Activated naive CD4-positive, alpha-beta T cell treated with anti-CD3 and anti-CD28 coated beads for 36 hours (primary cell): Measurements from ENCODE around the gene C11orf68. TPM values are rescaled to one million over a fixed set of nuclear protein-coding genes. Genes with fewer than 3 reads are reported as not detected.
A peak's percentile ranks its signal among the peaks of the same experiment; 100 is the strongest.

ENCODE experiments used
- CTCF ChIA-PET: fragments of 350-600 bp; sonication (Branson Sonifier 250); formaldehyde crosslinking; loops from one replicate; lab custom pipeline; 2021; ENCODE audit warnings: antibody characterized with exemption; lab: Charles Lee
- DNase-seq: peaks from one replicate; pipeline ENCODE4 v3.0.0-alpha.2; 2020
- H3K27ac Mint-ChIP-seq: one replicate; pipeline ENCODE4 v1.8.0; 2021; ENCODE audit warnings: mild to moderate bottlenecking, mixed read lengths
- H3K27me3 Mint-ChIP-seq: one replicate; pipeline ENCODE4 v1.8.0; 2021; ENCODE audit warnings: low read depth, mixed read lengths
- H3K36me3 Mint-ChIP-seq: one replicate; pipeline ENCODE4 v1.8.0; 2021; ENCODE audit warnings: low read depth, mixed read lengths
- H3K4me1 Mint-ChIP-seq: one replicate; pipeline ENCODE4 v1.8.0; 2021; ENCODE audit warnings: low read depth, mixed read lengths
- H3K4me3 Mint-ChIP-seq: one replicate; pipeline ENCODE4 v1.8.0; 2021; ENCODE audit warnings: mild to moderate bottlenecking, moderate library complexity, mixed read lengths
- H3K9me3 Mint-ChIP-seq: one replicate; pipeline ENCODE4 v1.8.0; 2021; ENCODE audit warnings: mixed read lengths
- intact Hi-C: fragments of 100-400 bp; cut with micrococcal nuclease; formaldehyde crosslinking; loops from one replicate; pipeline ENCODE4 v1.15.1; 2023
- total RNA-seq, 2 experiments: library from RNA; stranded (reverse); gene quantifications; one replicate each; pipeline ENCODE4 v1.2.3, GENCODE V29; 2021

Gene C11orf68
- total RNA-seq: 10 to 100 TPM; 20.0 to 21.9 TPM

- Mint-ChIP-seq H3K27ac (peak within 1 kb of the TSS; percentile 84), H3K4me1 (peaks cover 41% of the 10 kb centered on the region), H3K9me3 (no peaks in the 10 kb centered on the region), H3K36me3 (peaks cover 8% of the 10 kb centered on the region), H3K27me3 (no peaks in the 10 kb centered on the region), H3K4me3 (peak within 1 kb of the TSS; percentile 93)
- DNase-seq: no peak
- intact Hi-C loops: loop anchor here (1.0 to 5.0 kb wide), 8 partner anchors 18 to 349 kb away; partner anchors contain the start of genes CCDC85B, FOSL1, RAB1B and SART1
- CTCF ChIA-PET: interaction anchor here (0.6 to 1.3 kb wide), 4 partner anchors 29 to 58 kb away, joined by 3 to 8 read pairs (median 4); partner anchors contain the start of gene FIBP
These were observed at the start of gene C11orf68 for GRCh38 chr11:65918211-65919140. TSS of gene C11orf68 (minus strand) at chr11:65919062. CDS start at chr11:65919031, 31 bp downstream.

DNA sequence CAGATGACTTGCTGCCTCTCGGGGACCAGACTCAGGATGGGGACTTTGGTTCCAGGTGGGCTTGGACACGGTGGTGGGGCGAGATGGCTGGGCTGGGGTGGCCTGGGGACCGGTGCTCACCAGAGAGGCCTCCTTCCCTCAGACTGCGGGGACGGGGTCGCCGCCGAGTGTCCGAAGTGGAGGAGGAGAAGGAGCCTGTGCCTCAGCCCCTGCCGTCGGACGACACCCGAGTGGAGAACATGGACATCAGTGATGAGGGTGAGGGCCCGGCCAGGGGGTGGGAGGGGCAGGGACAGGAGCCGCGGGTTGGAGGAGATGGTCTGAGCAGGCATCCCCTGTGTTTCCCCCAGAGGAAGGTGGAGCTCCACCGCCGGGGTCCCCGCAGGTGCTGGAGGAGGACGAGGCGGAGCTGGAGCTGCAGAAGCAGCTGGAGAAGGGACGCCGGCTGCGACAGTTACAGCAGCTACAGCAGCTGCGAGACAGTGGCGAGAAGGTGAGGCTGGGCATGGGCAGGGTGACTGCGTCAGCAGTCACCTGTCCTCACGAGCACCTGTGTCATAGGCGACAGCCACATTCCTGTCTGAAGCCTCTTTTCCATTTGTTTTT is 48.6 kb upstream of the C11orf68 start:
- CTCF ChIA-PET: no interaction called here
- Mint-ChIP-seq H3K27me3 (no peaks in the 10 kb centered on the region), H3K4me3 (no peak overlapping the region), H3K9me3 (no peaks in the 10 kb centered on the region), H3K4me1 (peaks cover 27% of the 10 kb centered on the region), H3K27ac (no peak overlapping the region), H3K36me3 (peaks cover 35% of the 10 kb centered on the region)
- intact Hi-C loops: no loop called here
- DNase-seq: no peak

DNA sequence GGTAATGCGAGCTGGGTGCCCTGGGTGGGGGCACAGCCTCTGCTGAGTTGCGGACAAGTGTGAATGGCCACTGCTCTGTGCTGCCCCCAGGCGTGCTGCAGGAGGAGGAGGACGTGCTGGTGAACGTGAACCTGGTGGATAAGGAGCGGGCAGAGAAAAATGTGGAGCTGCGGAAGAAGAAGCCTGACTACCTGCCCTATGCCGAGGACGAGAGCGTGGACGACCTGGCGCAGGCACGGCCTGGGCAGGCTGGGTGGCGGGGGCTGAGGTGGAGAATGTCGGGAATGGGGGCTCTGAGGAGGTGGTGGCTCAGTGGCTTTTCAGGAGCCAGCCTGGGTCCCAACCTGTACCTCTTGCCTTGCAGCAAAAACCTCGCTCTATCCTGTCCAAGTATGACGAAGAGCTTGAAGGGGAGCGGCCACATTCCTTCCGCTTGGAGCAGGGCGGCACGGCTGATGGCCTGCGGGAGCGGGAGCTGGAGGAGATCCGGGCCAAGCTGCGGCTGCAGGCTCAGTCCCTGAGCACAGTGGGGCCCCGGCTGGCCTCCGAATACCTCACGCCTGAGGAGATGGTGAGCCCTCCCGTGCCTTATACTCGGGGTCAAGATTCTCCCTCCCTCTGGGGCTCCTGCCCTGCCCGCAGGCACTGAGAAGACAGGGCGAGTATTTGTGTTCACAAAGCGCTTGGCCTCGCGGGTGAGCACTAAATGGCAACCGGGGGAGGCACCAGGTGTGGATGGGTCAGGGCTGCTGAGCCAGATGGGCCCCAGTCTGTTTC is 47.3 kb upstream of the C11orf68 start:
- Mint-ChIP-seq H3K27ac (no peak overlapping the region), H3K4me3 (no peak overlapping the region), H3K4me1 (peaks cover 31% of the 10 kb centered on the region), H3K27me3 (no peaks in the 10 kb centered on the region), H3K9me3 (no peaks in the 10 kb centered on the region), H3K36me3 (peaks cover 34% of the 10 kb centered on the region)
- intact Hi-C loops: no loop called here
- CTCF ChIA-PET: interaction anchor here (0.9 to 1.6 kb wide), 3 partner anchors 22 to 78 kb away, joined by 4 to 8 read pairs (median 4); partner anchors contain the start of gene FIBP
- no peak for DNase-seq

DNA sequence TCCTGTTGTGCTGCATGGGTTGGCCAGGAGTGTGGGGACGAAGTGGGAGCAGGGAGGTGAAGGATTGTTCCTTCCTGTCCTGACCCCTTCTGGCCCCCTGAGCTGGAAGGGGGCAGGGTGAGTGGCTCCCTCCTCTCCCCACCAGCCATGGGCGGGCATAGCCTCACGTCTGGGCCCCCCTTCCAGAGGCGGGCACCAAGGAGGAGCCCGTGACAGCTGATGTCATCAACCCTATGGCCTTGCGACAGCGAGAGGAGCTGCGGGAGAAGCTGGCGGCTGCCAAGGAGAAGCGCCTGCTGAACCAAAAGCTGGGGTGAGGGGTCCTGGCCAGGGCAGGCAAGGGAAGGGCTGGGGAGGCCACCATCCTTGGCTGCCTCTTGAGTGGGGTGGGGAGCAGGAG is 46.0 kb upstream of the C11orf68 start:
- no peaks in the 10 kb centered on the region for H3K9me3 Mint-ChIP-seq
- H3K4me1 Mint-ChIP-seq: peaks cover 33% of the 10 kb centered on the region
- no peak overlapping the region for H3K27ac Mint-ChIP-seq
- intact Hi-C loops: no loop called here
- DNase-seq: no peak
- CTCF ChIA-PET: interaction anchor here (1.0 to 1.6 kb wide), 3 partner anchors 23 to 80 kb away, joined by 3 to 8 read pairs (median 4); partner anchors contain the start of gene FIBP
- peaks cover 29% of the 10 kb centered on the region for H3K36me3 Mint-ChIP-seq
- no peak overlapping the region for H3K4me3 Mint-ChIP-seq
- H3K27me3 Mint-ChIP-seq: no peaks in the 10 kb centered on the region

- Mint-ChIP-seq H3K36me3 (peaks cover 19% of the 10 kb centered on the region), H3K27me3 (no peaks in the 10 kb centered on the region), H3K4me3 (peak overlapping the region; percentile 95), H3K9me3 (no peaks in the 10 kb centered on the region), H3K4me1 (peaks cover 40% of the 10 kb centered on the region), H3K27ac (peak overlapping the region; percentile 81)
- intact Hi-C loops: no loop called here
- CTCF ChIA-PET: interaction anchor here (1.2 kb wide), 1 partner anchor 78 kb away, joined by 4 read pairs; no protein-coding TSS in a partner anchor
- DNase-seq: no peak
These were observed 43.3 kb upstream of the C11orf68 start for GRCh38 chr11:65962141-65962564.

DNA sequence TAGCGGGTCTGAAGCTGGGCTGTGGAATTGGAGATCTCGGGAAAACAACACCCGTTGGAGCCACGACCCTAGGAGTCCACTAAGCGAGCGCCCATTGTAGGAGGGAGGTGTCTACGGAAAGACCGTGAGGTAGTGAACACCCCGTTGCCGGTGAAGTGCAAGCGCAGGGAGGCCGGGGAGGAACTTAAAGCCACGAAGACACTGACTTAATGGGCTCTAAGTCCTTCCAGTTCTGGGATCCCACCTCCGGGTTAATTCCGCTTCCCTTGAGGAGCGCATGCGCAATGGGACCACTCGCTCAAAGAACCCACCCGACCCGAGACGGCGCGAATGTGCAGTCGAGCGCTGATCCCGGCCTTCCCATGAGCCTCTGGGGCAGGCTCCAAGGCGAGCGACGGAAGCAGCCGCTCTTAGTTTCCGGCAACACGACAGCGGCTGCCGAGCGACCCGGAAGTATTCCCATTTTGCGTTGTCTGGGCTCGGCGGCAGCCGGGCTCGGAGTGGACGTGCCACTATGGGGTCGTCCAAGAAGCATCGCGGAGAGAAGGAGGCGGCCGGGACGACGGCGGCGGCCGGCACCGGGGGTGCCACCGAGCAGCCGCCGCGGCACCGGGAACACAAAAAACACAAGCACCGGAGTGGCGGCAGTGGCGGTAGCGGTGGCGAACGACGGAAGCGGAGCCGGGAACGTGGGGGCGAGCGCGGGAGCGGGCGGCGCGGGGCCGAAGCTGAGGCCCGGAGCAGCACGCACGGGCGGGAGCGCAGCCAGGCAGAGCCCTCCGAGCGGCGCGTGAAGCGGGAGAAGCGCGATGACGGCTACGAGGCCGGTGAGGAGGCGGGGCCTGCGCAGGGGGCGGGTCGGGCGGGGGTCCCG is 42.6 kb upstream of the C11orf68 start, which contains the start of gene SART1:
SART1 (plus strand) TSS at position 468 of the 874 bp plus-strand sequence; CDS start at position 515, 47 bp downstream.
- intact Hi-C loops: loop anchor here (1.0 to 2.0 kb wide), 7 partner anchors 27 to 101 kb away; partner anchors contain the start of genes BANF1, C11orf68, CCDC85B and DRAP1
- H3K36me3 Mint-ChIP-seq: peaks cover 18% of the 10 kb centered on the region
- peaks cover 47% of the 10 kb centered on the region for H3K4me1 Mint-ChIP-seq
- H3K4me3 Mint-ChIP-seq: peak within 1 kb of the TSS; percentile 95
- peak; percentile 98 for DNase-seq
- no peaks in the 10 kb centered on the region for H3K27me3 Mint-ChIP-seq
- CTCF ChIA-PET: interaction anchor here (1.0 to 1.7 kb wide), 3 partner anchors 76 to 88 kb away, joined by 3 to 5 read pairs (median 4); no protein-coding TSS in a partner anchor
- H3K9me3 Mint-ChIP-seq: no peaks in the 10 kb centered on the region
- peak within 1 kb of the TSS; percentile 95 for H3K27ac Mint-ChIP-seq

GRCh38 chr11:65960824-65961266 is 42.0 kb upstream of the C11orf68 start:
- intact Hi-C loops: loop anchor here (1.0 to 2.0 kb wide), 7 partner anchors 28 to 101 kb away; partner anchors contain the start of genes BANF1, C11orf68, CCDC85B and DRAP1
- DNase-seq: no peak
- Mint-ChIP-seq H3K4me1 (peaks cover 51% of the 10 kb centered on the region), H3K4me3 (peak overlapping the region; percentile 95), H3K36me3 (peaks cover 14% of the 10 kb centered on the region), H3K27me3 (no peaks in the 10 kb centered on the region), H3K27ac (peak overlapping the region; percentile 95), H3K9me3 (no peaks in the 10 kb centered on the region)
- CTCF ChIA-PET: interaction anchor here (0.6 to 1.7 kb wide), 3 partner anchors 76 to 653 kb away, joined by 3 to 5 read pairs (median 3); no protein-coding TSS in a partner anchor

- CTCF ChIA-PET: interaction anchor here (0.5 to 2.4 kb wide), 3 partner anchors 64 to 74 kb away, joined by 3 to 12 read pairs (median 10); partner anchors contain the start of gene FIBP
These were observed 40.0 kb upstream of the C11orf68 start for GRCh38 chr11:65958774-65959420.

DNA sequence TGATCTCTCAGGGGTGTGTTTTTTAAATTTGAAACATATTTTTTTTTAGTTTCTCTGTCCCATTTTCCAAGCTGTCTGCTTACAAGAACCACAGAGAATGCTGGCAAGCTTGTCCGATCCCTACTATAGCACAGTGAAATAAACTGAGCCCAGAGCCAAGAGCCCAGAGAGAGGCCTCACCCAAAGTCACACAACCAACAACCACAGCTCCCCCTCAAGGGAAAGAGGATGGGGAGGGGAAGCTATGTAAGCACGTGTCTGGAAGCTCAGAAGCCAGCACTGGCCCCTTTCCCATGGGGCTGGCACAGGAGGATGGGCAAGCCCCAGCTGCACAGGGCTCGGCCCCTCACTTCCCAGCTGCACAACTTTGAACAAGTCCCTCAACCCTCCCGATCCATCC is 39.4 kb upstream of the C11orf68 start:
- intact Hi-C loops: no loop called here
- peaks cover 41% of the 10 kb centered on the region for H3K4me1 Mint-ChIP-seq
- H3K9me3 Mint-ChIP-seq: no peaks in the 10 kb centered on the region
- H3K36me3 Mint-ChIP-seq: peaks cover 3% of the 10 kb centered on the region
- H3K27me3 Mint-ChIP-seq: no peaks in the 10 kb centered on the region
- H3K4me3 Mint-ChIP-seq: no peak overlapping the region
- peak overlapping the region; percentile 95 for H3K27ac Mint-ChIP-seq
- no peak for DNase-seq
- CTCF ChIA-PET: interaction anchor here (0.5 to 2.4 kb wide), 3 partner anchors 64 to 73 kb away, joined by 3 to 12 read pairs (median 10); partner anchors contain the start of gene FIBP

More at GRCh38 chr11:65958774-65959420, 40.0 kb upstream of the C11orf68 start:
- Mint-ChIP-seq H3K9me3 (no peaks in the 10 kb centered on the region), H3K36me3 (peaks cover 3% of the 10 kb centered on the region), H3K27ac (peak overlapping the region; percentile 95), H3K4me1 (peaks cover 47% of the 10 kb centered on the region), H3K4me3 (no peak overlapping the region), H3K27me3 (no peaks in the 10 kb centered on the region)
- intact Hi-C loops: no loop called here
- no peak for DNase-seq

DNA sequence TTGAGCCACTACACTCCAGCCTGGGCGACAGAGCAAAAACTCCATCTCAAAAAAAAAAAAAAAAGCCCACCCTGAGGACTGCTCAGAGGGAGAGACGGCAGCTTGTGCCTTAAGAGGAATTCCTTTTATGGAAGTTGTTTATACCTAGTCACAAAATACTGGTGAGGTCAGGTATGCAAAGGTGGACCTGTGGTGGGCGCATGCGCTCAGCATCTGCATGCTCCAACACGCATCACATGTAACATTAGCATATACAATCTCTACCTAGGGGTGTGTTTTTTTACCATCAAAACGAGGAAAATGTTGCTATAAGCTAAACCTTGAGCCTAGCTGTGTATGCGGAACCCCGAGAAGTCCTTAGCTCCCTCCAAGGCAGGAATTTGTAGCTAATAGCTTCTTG is 35.9 kb upstream of the C11orf68 start:
- intact Hi-C loops: no loop called here
- no peak for DNase-seq
- Mint-ChIP-seq H3K9me3 (no peaks in the 10 kb centered on the region), H3K27ac (no peak overlapping the region), H3K4me1 (peaks cover 24% of the 10 kb centered on the region), H3K27me3 (no peaks in the 10 kb centered on the region), H3K4me3 (no peak overlapping the region), H3K36me3 (no peaks in the 10 kb centered on the region)
- CTCF ChIA-PET: interaction anchor here (0.6 to 0.9 kb wide), 6 partner anchors 14 to 243 kb away, joined by 3 to 8 read pairs (median 4); no protein-coding TSS in a partner anchor
